HG03432 (cell line): Measurements from ENCODE around the gene RHOH.
"Not testable (repeated sequence)": the region's sequence is repeated elsewhere in the genome, so short reads cannot be mapped to it uniquely, and the experiment has no call there.

ENCODE experiments used
- ATAC-seq: cut with Tn5 transposase; IDR thresholded peaks from one replicate; pipeline ENCODE4 v1.9.1; 2021; ENCODE audit warnings: mild to moderate bottlenecking, moderate library complexity; ENCODE audit not compliant: unreplicated experiment

RHOH gene

DNA sequence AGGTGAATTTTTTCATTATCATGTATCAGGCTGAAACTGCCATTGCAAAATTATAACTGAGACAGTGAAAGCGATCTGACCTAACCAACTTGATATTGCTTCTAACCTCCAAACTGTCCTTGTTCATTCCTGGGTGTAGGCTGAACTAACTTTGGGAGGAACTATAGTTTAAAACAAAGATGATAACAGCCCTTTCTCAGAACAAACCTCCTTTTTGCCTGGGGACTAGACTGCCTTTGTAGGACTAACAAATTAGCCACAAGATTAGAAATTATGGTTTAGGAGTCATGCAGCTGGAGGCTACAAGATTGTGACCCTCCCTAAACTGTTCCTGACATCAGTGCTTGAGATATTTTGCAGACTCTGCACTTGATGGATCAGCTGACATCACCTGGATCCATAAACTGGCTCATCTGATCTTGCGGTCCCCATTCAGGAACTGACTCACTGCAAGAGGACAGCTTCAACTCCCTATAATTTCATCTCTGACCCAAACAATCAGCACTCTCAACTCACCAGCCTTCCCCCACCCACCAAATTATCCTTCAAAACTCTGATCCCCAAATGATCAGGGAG lies 93.9 kb downstream of the RHOH start:
- not testable (repeated sequence) for ATAC-seq

DNA sequence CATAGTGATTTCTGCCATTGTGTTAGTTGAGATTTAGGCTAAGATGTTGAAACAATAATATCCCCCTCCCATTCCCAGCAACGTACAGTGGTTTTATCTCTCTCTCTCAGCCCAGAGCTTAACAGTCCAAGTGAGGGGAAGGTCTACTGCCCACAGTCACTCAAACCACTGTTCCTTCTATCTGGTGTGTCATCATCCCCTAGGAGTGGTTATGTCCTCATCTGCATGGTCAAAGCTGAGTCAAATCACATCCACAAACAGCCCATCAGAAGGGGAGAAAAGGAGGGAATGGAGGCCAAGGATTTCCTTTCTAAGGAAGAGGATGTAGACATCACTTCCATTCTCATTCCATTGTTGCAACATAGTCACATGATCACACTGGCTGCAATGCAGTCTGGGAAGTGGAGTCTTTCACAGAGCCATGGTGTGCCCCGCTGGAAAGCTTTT lies 95.5 kb downstream of the RHOH start:
- no peak for ATAC-seq

DNA sequence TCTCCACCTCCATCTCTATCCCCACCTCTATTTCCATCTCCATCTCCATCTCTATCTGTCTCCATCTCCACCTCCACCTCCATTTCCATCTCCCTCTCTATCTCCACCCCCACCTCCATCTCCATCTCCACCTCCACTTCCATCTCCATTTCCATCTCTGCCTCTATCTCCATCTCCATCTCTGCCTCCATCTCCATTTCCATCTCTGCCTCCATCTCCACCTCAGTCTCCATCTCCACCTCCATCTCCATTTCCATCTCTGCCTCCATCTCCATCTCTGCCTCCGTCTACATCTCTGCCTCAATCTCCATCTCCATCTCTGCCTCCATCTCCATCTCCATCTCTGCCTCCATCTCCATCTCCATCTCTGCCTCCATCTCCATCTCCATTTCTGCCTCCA lies 97.5 kb downstream of the RHOH start:
- no peak for ATAC-seq

DNA sequence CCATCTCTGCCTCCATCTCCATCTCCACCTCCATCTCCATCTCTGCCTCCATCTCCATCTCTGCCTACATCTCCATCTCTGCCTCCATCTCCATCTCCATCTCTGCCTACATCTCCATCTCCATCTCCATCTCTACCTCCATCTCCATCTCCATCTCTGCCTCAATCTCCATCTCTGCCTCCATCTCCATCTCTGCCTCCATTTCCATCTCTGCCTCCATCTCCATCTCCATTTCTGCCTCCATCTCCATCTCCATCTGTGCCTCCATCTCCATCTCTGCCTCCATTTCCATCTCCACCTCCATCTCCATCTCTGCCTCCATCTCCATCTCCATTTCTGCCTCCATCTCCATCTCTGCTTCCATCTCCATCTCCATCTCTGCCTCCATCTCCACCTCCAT lies 98.2 kb downstream of the RHOH start:
- not testable (repeated sequence) for ATAC-seq

- ATAC-seq = no peak
Measured at GRCh38 chr4:40295572-40295971, 98.7 kb downstream of the RHOH start.
